Stimulated activated CD4-positive, alpha-beta T cell treated with anti-CD3 and anti-CD28 coated beads, Interleukin-4, amount 100 ng/mL, for 48 hours (primary cell): ENCODE results near the gene TP53I13.

Source experiments
- DNase-seq, 2 donors: peaks; one replicate each; pipeline ENCODE4 v3.0.0-alpha.2; 2020; ENCODE audit warnings: low read depth in 2 of 2

TP53I13 gene

DNA sequence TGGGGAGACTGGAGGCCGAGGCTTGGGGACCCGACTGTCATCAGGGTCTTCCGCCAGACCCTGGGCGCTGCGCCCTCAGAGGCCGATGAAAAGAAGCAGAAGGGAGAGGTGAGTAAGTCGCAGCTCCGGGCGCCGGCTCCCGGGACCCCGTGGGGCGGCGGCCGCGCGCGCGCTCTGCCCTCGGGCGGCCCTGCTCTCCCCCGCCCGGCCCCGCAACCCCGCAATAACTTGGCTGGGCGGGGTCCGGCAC is 1.3 kb upstream of the TP53I13 start:
- no peak for DNase-seq

DNA sequence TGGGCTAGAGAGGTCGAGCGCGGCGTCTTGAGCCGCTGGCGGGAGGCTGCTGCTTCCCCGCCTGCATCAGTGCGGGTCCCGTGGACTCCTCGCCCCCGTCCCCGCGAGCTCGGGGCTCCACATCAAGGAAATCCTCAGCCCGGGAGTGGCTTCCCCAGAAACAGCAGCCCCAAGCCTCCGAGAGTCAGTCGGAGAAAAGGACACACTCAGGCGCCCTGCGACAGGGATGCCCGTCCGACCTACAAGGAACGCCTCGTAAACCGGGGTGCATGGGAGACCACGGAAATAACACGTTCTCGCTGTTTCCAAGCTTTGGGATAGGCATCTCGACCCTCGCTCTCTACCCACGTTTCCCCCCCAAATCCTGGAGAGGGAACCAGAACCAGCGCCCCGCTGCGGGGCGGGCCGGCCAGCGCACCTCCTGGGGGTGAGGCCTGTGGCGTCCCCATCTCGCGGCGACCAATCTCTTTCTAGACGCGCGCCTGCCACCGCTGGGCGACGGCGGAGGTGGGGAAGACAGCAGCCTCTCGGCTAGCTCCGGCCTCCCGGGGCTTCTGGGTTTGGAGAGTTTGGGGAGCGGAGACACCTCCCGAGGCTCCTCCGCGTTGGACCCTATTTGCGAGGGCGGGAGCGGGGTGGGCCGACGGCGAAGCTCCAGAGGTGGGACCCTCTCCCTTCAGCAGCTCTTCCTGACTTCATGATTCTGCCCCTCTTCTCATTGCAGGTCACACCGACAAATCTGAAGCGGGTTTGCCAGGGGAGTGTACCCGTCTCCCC is 759 bp upstream of the TP53I13 start:
- peak; percentile 73 to 77 for DNase-seq

DNA sequence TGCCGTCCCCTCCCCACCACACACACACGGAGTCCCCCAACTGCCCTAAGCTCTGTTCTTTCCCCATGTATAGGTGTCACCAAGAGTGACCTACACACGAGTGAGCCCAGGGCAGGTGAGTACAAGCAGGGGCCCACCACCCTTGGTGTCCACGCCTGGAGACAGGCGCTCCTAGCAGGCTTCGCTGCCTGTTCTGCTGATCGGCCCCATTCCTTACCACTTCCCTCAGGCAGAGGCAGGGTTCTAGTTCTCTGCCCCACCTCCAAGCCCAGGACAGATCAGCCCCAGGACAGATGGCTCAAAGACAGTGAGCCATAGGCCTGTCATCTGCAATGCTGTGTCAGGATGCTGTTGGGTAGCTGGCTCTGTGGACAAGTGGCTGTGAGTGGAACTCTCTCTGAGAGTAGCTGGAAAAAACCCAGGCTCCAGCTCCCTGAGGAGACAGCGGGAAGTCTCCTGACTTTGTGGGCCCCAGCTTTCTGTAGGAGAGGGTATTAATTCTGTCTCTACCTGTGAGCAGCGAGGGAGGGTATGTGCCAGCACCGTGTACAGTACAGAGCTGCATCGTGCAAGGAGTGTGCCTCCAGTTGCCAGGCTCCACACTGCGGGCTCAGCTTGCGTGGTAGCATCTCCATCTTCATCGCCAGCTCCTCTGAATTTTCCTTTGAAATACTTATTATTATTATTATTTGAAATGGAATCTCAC is 897 bp downstream of the TP53I13 start:
- no peak for DNase-seq

DNA sequence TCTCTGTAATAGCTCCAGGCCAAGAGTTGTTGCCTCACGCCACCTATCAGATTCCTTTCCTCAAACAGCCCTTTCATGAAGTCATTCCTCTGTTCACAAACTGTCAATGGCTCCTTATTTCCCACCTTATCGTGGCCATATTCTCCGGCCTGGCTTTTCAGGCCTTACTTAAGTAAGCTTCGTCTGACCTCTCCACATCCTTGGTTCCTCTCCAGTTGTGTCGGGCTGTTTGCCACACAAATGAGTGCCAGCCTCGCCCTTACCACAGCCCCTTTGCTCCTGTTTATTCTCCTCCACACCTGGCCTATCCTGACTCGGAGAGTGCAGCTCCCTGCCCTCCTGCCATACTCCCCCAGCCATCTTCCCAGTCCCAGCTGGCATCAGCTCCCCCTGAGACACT is 2.0 kb downstream of the TP53I13 start:
- DNase-seq, result no peak

DNA sequence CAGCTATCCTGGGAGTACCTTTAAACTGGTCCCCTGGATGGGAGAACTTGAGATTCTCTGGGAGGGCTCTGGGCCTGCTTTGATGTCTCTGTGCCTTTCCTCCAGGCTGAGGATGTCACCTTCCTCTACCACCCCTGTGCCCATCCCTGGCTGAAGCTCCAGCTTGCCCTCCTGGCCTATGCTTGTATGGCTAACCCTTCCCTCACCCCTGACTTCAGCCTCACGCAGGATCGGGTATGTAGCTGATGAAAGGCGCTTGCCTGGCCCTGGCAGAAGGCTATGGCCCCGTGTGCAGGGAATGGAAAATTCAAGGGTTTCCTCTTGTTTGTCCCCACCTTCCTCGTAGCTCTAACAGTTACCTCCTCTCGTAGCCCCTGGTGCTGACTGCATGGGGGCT is 3.0 kb downstream of the TP53I13 start:
- DNase-seq, result no peak

DNA sequence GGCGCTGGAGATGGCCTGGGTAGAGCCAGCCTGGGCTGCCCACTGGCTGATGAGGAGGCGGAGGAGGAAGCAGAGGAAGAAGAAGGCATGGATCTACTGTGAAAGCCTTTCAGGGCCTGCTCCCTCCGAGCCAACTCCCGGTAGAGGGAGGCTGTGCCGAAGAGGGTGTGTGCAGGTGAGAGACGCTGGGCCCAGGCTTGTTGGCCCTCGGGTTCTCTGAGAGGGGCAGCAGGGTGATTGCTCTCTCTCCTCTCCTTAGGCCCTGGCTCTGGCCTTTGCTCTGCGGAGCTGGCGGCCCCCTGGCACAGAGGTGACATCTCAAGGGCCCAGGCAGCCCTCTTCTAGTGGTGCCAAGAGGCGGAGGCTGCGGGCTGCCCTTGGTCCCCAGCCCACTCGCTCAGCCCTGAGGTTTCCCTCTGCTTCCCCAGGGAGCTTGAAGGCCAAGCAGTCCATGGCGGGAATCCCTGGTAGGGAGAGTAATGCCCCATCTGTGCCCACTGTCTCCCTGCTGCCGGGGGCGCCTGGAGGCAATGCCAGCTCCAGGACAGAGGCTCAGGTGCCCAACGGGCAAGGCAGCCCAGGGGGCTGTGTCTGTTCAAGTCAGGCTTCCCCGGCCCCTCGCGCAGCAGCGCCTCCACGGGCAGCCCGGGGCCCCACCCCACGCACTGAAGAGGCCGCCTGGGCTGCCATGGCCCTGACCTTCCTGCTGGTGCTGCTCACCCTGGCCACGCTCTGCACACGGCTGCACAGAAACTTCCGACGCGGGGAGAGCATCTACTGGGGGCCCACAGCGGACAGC is 3.6 kb downstream of the TP53I13 start:
- no peak for DNase-seq

DNA sequence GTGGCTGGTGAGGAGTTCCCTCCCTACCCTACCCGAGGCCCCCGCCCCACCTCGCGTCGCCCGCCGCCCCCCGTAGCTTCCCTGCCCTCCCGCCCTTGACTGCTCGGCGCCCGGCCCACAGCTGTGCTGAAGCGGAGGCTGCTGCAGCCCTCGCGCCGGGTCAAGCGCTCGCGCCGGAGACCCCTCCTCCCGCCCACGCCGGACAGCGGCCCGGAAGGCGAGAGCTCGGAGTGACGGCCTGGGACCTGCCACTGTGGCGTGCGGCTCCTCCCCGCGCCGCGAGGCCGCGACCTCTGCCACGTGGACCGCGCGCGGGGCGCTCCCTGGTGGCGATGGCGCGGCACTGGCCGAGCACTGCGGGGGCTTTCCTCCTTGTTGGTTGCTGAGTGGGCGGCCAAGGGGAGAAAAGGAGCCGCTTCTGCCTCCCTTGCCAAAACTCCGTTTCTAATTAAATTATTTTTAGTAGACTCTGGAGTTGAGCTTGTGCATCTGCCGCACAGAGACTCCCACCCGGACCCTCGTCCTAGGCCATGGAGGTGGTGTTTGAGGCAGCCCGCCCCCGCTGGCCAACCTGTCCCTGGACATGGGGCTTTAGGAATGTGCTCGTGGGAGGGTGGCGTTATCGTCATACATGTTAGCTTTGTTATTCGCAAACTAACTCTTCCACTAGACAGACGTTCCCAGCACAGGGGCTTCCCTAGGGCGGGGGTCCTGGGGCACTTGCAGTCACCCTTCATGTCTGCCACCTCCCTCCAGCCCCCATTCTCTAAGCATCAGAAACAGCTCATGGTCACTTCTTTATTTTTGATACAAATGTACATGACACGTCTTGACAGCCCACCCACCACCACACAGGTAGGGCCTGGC is 4.4 kb downstream of the TP53I13 start:
- peak in 1 of 2 donors; percentile 42 for DNase-seq

DNA sequence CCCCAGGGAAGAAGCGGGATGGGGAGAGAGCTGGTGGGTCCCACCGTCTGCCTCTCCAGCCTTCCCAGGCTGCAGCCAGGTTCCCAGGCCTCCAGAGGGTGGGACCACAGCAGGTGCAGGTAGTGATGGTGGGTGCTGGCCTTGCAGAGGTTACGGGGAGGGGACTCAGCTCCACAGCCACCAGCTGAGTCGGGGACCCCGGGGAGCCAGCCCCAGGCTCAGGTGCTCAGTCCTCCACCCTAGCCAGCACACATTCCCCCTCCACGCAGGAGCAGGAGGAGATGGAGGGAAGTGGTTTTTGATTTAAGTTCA is 5.0 kb downstream of the TP53I13 start:
- DNase-seq, result no peak

DNA sequence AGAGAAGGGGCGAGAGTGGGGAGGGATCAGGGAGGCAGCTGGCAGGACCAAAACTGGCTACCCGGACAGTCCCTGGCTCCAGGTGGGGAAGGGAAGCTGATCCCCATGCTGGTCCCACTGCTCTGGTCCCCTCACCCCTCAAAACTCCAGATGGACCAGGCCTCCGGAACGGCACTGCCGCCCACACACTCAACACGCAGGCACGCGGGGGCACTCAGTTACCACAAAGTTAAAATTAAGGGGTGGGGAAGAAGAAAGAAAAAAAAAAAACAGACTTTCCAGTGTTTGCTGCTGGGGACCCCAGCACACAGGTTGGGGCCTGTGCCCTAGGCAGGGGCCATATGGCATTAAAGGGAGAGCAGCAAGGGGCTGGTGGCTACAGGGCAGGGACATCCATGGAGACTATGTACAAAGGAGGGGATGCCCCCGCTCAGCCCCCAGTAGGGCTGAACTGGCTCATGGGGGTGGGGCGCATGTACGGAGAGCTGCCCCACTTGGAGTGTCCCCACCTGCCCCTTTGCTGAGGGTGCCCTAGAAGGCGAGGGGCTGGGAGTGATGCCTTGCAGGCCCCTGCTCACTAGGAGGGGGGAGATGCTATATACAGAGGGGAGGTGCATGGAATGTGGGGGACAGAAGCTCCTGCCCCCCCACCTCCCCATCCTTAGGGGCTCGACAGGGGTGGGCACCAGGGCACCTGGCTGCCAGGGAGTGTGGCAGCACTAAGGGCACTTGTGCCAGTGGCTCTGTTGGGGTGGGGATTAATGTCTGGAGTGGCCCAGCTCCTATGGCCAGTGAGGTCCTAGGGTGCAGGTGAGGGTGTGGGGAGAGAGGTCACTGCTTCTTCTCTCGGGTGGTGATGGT is 5.6 kb downstream of the TP53I13 start:
- no peak for DNase-seq

DNA sequence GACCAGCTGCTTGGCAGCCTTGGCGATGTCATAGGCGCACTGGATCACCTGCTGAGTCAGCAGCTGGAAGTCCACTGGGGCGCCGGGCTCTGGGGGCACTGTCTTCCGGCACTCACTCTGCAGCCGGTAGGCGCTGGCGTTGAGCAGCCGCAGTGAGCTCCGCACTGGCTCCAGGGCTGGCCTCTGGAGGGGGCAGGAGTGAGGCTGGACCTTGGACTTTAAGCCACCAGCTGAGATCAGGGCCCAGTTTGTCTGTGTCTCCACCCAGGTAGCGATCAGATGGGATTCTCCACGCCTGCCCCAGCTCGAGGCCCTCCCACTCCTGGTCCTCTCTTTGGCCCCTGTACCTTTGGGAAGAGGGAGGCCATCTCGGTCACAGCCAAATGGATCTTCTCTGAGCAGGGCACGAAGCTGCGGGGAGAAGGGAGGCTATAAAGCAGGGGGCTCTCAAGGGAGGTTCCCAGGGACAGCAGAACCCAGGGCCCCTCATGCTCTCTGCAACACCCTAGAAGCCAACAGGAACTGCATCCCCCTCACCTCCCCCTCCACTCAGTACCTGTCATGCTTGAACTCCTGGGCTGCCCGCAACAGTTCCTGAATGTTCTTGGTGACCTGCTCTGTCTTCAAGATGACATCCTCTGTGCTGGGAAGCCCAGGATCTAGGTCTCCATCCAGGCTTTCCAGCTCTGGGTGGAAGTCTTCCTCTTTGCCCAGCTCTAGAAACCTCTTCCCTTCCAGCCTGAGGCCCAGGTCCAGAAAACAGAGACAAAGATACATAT is 6.4 kb downstream of the TP53I13 start:
- no peak for DNase-seq

DNA sequence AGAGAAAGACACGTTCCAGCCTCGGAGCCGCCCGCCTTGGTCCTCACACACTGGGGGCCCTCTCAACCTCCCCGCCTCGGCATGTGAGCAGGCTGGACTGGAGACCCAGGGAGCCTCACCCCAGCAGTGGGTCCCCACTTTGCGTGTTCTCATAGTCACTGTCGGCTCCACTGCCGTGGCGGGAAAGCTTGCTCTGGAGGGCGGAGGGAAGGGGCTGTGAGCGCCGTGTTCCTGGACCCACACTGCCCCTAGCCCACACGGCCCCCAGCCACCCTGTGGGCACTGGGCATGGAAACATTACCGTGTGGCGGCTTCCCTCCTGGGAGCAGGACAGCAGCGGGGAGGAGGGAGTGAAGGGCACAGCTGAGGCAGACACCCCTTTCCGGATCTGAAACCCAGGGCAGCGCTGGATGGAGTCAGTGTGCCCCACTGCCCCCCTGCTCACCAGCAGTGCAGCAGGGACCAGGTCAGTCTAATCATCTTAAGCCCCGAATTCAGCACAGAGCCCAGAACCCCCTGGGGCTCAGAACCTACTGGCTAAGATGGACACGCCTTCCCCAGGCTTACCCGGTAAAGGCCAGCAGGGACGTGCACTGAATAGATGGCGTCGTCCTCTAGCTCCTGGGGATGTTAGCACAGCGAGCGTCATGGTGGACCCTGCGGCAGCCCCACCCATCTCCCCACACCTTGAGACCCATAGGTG is 7.2 kb downstream of the TP53I13 start:
- no peak for DNase-seq

DNA sequence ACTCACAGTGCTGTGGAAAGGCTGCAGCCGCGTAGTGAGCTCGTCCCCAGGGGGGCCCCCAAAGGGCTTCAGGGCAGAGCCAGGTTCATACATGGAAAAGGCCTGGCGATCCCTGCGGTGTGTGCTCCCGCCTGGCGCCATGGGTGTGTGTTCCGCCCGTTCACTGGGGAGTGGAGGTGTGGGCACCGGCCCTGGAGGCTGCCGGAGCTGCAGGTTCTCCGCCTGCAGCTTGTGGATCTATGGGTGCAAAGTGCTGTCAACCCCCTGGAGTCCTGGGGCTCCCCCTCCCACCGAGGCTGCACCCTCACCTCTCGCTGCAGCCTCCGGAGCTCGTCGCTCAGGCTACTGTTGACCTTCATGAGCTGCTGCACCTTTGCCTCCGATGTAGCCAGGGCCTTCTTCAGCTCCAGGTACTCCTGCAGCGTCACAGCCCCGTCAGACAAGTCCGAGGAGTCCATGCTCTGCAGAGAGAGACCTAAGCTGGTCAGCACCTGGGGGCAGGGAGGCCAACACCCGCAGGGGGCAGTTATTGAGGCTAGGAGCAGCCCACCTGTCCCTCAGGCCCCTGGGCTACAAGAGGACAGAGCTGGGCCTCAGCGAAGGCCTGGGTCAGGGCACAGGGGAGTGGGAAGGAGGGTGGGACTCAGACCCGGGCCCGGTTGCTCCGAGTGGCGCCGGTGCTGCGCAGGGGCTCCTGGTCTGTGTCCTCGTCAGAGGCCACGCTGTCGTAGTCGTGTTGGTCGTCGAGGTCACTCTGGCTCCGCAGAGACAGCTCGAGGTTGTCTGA is 7.9 kb downstream of the TP53I13 start:
- no peak for DNase-seq

DNA sequence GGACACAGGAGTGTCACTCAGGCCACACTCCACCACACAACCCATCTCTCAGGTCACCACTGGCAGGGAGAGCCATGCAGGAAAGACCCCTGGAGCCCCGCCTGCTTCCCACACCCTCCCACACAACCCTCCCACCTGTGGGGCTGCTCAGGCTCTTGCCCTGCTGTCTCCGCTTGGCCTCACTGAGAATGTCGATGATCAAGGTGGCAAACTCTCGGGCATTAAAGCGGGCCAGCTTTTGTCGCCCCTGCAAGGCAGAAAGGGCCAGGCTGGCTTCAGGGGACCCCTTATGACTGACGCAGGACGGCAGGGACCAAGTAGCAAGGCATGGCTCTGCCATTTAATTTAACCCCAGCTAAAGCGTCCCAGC is 8.5 kb downstream of the TP53I13 start:
- no peak for DNase-seq

DNA sequence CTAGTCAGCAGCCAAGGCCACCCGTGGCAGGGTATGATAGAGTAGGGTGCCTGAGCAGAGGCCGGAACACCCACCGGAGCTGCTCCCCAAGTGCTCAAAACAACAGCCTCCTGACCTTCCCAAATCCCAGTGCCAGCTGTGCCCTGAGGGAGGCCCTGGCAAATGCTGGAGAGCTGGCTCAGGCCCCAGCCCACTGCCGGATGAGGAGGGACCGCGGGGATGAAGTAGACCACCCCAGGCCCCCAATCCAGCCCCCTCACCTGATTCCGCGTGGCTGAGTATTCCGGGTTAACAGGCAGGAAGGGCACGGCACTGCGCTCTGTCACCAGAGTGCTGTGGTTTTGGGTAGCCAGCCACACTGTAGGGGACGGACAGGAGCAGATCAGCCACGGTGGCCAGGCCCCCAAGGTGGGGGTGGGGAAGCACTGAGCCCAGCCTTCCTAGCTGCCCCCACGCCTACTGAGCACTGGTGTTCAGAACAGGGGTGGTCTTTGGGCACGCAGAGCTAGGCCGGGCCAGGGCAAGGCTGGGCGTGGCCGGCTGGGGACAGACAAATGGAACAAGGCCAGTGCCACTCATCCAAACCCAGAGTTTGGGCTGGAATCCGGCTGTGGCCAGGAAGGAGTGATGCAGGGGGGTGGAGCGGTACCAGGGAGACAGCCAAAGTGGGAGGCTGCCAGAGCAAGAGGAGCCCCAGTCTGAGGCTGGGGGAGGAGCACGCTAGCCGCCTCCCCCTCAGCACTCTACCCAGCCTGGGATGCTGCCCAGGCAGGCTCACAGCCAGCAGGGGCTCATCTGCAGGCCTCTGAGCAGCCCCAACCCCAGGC is 9.1 kb downstream of the TP53I13 start:
- no peak for DNase-seq

DNA sequence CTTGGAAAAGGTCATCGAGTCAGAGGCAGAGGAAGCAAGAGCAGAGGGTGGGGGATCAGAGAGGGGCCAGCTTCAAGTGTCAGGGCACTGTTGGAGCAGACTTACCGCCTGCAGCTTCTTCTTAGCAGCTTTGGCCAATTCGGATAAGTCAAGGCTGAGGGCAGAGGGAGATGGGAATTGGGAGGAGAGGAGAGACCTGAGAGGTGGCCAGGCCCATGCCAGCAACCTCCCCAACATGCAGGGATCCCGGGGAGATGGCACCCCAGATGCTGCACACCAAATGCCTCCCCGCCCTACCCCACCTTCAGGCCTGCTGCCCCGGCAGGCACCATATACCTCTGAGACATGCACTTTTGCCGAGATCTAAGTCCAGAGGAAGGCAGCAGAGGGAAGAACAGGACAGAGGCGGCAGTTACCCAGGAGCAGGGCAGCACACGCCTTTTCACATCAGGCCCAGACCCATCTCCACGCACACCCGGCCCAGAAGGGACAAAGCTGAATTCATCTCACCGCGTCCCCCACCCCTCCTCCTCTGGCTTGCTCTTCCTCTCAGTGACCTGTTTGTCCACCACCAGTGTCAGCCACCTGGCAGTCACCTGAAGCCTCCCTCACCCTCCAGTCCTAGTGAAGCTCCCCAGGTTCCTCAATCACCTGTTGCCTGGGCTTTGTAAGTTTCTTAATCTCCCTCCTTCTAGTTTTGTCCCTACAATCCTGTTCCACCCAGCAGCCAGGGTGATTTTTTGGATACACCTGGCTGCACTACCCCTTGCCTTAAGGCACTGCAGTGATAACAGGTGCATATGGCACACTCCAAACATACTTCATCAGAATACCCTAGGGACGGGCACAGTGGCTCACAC is 10.4 kb downstream of the TP53I13 start:
- no peak for DNase-seq

DNA sequence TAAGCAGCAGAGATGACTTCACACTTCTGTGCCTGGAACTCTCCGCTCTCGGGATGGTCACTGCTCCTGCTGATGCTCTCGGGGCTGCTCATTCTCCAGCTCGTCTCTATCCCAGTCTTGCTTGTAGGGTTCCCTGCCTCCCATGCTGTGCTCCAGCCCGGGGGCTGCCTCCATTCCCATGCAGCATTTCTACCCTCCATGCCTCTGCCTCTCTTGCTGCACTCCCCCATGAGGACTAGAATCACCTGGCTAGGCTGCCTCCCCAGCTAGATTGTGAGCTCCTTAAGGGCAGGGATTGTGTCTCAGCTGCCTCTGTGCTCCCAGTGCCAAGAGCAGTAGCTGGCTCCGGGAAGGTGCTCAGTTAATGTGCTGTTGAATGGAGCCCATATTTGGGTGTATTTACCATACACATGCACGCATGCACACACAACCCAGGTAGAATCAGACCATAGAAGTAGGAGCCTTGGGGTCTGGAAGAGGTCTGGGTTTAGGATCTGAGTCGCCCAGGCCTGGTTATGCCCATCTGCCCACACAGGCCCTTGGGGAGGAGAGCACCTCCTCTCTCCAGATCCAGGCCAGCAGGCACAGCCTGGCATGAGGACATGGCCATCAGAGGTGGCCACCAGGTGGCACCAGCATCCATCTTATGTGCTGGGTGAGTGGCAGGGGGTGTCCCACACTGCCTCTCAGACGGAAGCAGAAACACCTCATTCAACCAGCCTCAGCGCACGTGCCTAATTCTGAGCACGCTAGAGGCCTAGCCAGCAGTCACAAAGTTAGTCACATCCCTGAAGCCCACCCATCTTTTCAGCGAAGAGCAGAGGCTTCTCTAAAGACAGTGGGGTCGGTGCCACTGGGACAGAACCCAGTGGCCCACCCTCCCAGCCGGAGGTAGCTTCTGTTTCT is 11.6 kb downstream of the TP53I13 start:
- peak; percentile 84 to 86 for DNase-seq
